ENCODE results near the gene ZSWIM3. TPM values are rescaled to one million over a fixed set of nuclear protein-coding genes. Genes with fewer than 3 reads are reported as not detected.

The ZSWIM3 gene
- total and polyA plus RNA-seq, 2 of the 13 experiments (the other 11 are each of a cell fraction or from before 2014, with no cell fraction given): 5.2 to 5.8 TPM

DNA sequence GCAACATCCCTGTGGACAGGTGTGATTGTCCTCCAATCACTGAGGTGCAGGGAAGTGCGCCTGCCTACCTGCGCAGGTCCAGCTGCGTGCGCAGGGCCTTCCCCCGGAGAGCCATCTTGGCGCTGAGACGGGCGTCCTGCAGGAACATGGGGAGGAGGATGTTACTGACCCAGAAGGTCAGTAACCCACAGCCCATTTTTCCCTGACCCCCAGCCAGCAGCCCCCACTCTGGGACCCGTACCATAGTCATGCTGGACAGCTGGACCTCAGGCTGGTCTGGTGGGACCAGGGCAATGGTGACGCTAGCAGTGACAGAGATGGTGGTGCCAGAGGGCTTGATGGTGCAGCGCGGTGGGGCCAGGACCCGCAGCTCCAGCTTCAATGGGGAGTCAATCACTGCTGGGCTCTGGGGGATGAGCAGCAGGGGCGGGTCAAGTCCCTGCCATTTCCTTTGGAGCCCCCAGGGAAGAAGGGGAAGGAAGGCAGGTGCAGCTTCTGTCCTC is 44.8 kb downstream of the ZSWIM3 start (continued):
- TF ChIP-seq AGO2 (optimal IDR thresholded peaks at IDR 0.05; ENCODE audit: low read depth, low read length) (peak; percentile 93), ZNF337 (CRISPR knock-in tag; IDR thresholded peaks at IDR 0.05; ENCODE audit: borderline replicate concordance, low read depth) (no peak), ZNF136 (CRISPR knock-in tag; IDR thresholded peaks at IDR 0.05; ENCODE audit: low read depth) (no peak), ZNF10 (CRISPR knock-in tag; IDR thresholded peaks at IDR 0.05; ENCODE audit: borderline replicate concordance, low read depth) (0 out of 2 replicates have a peak, but pooled peaks have one; percentile 50), LCORL (IDR thresholded peaks at IDR 0.05) (no peak), LCORL (CRISPR knock-in tag; IDR thresholded peaks at IDR 0.05) (no peak), ZBTB7A (CRISPR knock-in tag; IDR thresholded peaks at IDR 0.05) (0 out of 2 replicates have a peak, but pooled peaks have one; percentile 25), SMYD3 (CRISPR knock-in tag; IDR thresholded peaks at IDR 0.05) (no peak), HNRNPLL (IDR thresholded peaks at IDR 0.05; ENCODE audit: low read depth, low read length, poor library complexity, severe bottlenecking) (no peak), NR3C1 (CRISPR knock-in tag; IDR thresholded peaks at IDR 0.05) (0 out of 2 replicates have a peak, but pooled peaks have one; percentile 51), ZNF619 (CRISPR knock-in tag; IDR thresholded peaks at IDR 0.05) (no peak), HCFC1 (IDR thresholded peaks at IDR 0.05; ENCODE audit: low read depth, low read length) (no peak), ZNF572 (CRISPR knock-in tag; IDR thresholded peaks at IDR 0.05) (no peak), RBFOX2 (IDR thresholded peaks at IDR 0.05; ENCODE audit: low read depth, low read length) (peak; percentile 58), ZC3H4 (CRISPR knock-in tag; IDR thresholded peaks at IDR 0.05; ENCODE audit: borderline replicate concordance) (peak; percentile 19; the same call in 1 of the 2 replicates), ZBTB21 (CRISPR knock-in tag; IDR thresholded peaks at IDR 0.05) (no peak)
- TF ChIP-seq, protein P1, sequence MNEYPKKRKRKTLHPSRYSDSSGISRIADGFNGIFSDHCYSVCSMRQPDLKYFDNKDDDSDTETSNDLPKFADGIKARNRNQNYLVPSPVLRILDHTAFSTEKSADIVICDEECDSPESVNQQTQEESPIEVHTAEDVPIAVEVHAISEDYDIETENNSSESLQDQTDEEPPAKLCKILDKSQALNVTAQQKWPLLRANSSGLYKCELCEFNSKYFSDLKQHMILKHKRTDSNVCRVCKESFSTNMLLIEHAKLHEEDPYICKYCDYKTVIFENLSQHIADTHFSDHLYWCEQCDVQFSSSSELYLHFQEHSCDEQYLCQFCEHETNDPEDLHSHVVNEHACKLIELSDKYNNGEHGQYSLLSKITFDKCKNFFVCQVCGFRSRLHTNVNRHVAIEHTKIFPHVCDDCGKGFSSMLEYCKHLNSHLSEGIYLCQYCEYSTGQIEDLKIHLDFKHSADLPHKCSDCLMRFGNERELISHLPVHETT (CRISPR knock-in tag; conservative IDR thresholded peaks at IDR 0.05): no peak
- TF ChIP-seq, protein P2, sequence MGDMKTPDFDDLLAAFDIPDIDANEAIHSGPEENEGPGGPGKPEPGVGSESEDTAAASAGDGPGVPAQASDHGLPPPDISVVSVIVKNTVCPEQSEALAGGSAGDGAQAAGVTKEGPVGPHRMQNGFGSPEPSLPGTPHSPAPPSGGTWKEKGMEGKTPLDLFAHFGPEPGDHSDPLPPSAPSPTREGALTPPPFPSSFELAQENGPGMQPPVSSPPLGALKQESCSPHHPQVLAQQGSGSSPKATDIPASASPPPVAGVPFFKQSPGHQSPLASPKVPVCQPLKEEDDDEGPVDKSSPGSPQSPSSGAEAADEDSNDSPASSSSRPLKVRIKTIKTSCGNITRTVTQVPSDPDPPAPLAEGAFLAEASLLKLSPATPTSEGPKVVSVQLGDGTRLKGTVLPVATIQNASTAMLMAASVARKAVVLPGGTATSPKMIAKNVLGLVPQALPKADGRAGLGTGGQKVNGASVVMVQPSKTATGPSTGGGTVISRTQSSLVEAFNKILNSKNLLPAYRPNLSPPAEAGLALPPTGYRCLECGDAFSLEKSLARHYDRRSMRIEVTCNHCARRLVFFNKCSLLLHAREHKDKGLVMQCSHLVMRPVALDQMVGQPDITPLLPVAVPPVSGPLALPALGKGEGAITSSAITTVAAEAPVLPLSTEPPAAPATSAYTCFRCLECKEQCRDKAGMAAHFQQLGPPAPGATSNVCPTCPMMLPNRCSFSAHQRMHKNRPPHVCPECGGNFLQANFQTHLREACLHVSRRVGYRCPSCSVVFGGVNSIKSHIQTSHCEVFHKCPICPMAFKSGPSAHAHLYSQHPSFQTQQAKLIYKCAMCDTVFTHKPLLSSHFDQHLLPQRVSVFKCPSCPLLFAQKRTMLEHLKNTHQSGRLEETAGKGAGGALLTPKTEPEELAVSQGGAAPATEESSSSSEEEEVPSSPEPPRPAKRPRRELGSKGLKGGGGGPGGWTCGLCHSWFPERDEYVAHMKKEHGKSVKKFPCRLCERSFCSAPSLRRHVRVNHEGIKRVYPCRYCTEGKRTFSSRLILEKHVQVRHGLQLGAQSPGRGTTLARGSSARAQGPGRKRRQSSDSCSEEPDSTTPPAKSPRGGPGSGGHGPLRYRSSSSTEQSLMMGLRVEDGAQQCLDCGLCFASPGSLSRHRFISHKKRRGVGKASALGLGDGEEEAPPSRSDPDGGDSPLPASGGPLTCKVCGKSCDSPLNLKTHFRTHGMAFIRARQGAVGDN (CRISPR knock-in tag; IDR thresholded peaks at IDR 0.05): peak; percentile 27
- TF ChIP-seq, protein P3, sequence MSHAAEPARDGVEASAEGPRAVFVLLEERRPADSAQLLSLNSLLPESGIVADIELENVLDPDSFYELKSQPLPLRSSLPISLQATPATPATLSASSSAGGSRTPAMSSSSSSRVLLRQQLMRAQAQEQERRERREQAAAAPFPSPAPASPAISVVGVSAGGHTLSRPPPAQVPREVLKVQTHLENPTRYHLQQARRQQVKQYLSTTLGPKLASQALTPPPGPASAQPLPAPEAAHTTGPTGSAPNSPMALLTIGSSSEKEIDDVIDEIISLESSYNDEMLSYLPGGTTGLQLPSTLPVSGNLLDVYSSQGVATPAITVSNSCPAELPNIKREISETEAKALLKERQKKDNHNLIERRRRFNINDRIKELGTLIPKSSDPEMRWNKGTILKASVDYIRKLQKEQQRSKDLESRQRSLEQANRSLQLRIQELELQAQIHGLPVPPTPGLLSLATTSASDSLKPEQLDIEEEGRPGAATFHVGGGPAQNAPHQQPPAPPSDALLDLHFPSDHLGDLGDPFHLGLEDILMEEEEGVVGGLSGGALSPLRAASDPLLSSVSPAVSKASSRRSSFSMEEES (CRISPR knock-in tag; IDR thresholded peaks at IDR 0.05): no peak
- TF ChIP-seq, protein P4, sequence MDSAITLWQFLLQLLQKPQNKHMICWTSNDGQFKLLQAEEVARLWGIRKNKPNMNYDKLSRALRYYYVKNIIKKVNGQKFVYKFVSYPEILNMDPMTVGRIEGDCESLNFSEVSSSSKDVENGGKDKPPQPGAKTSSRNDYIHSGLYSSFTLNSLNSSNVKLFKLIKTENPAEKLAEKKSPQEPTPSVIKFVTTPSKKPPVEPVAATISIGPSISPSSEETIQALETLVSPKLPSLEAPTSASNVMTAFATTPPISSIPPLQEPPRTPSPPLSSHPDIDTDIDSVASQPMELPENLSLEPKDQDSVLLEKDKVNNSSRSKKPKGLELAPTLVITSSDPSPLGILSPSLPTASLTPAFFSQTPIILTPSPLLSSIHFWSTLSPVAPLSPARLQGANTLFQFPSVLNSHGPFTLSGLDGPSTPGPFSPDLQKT (CRISPR knock-in tag; IDR thresholded peaks at IDR 0.05; ENCODE audit: borderline replicate concordance): no peak
- TF ChIP-seq, protein P5, sequence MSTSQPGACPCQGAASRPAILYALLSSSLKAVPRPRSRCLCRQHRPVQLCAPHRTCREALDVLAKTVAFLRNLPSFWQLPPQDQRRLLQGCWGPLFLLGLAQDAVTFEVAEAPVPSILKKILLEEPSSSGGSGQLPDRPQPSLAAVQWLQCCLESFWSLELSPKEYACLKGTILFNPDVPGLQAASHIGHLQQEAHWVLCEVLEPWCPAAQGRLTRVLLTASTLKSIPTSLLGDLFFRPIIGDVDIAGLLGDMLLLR (CRISPR knock-in tag; IDR thresholded peaks at IDR 0.05): no peak

Measured in HepG2 (cell line).